Eye (tissue), 1 donor: ENCODE data around the gene HSPB1.
"Not testable (repeated sequence)": the region's sequence is repeated elsewhere in the genome, so short reads cannot be mapped to it uniquely, and the experiment has no call there.

ENCODE experiments used
- DNase-seq: peaks from one replicate; pipeline ENCODE4 v3.0.0-alpha.2; 2015

Gene HSPB1

GRCh38 chr7:76302347-76303201, at the start of gene HSPB1:
HSPB1 (plus strand) TSS chr7:76302673; CDS start chr7:76302713, 40 bp downstream.
- DNase-seq: peak; percentile 92

- no peak for DNase-seq
Measured at GRCh38 chr7:76254781-76255180, 47.7 kb upstream of the HSPB1 start.

DNA sequence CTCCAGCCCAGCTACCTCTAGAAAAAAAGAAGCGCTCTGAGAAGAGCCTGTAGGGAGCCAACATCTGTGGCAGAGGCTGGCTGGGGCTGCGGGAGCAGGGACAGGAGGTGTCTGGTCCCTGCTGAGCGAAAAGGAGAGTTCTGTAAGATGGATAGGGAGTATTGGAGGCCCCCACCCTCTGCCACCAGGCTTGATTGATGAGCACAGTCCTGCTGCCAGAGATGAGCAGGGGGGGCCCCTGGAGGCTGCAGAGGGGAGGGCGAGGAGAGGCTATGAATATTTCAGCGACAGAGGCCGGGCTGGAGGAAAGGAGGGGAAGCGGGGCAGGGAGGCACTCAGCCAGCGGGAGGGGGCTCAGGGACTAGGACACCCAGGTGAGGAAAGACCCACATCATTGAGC, 44.5 kb upstream of the HSPB1 start:
- no peak for DNase-seq

GRCh38 chr7:76259124-76260093, 43.1 kb upstream of the HSPB1 start:
- DNase-seq: peak; percentile 35

GRCh38 chr7:76260171-76260703, 42.2 kb upstream of the HSPB1 start:
- peak; percentile 75 for DNase-seq

DNA sequence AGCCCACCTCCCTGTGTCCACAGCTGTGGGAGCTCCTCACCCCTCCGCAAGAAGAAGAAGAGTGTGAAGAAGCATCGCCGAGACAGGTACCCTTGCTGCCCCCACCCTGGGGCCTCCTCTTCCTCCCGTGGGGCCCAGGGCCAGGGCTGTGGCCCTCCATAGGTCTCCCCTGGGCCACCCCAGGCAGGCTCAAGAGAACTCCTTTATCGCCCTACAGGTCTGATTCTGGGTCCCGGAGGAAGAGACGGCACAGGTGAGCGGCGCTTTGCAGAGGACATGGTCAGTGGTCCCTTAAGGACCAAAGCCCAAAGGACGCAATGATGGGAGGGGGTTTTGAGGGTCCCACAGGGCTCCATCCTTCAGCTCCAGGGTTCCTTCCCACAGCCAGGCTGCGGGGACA, 41.1 kb upstream of the HSPB1 start:
- no peak for DNase-seq

- no peak for DNase-seq
Measured at GRCh38 chr7:76261931-76262330, 40.5 kb upstream of the HSPB1 start.

DNA sequence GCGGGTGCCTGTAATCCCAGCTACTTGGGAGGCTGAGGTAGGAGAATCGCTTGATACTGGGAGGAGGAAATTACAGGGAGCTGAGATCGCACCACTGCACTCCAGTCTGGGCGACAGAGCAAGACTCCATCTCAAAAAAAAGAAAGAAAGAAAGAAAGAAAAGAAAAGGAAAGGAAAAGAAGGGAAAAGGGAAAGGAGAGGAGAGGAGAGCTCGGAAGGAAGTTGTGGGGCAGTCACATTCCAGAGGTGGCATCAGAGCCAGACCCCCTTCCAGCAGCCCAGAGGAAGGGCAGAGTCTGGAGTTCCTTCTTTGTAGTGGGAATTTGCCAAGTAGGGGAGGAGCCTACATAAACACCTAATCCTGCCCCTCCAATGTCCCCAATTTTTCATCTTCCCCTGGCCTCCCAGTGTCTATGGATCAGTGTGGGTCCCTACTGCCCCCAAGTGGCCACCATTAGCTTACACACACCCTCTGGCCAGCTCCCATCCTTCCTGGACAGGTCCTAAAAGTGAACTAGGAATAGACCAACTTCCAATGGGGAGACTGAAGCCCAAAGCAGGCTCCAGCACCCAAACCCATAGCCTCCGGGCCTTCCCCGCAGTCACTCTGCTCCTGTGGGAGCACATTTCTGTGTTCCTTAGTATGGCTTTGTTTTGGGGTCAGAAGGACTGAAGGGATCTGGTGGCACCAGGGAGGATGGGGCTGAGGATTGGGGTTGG, 39.6 kb upstream of the HSPB1 start:
- peak; percentile 82 for DNase-seq

- DNase-seq: no peak
Measured at GRCh38 chr7:76265299-76265698, 37.2 kb upstream of the HSPB1 start.

DNA sequence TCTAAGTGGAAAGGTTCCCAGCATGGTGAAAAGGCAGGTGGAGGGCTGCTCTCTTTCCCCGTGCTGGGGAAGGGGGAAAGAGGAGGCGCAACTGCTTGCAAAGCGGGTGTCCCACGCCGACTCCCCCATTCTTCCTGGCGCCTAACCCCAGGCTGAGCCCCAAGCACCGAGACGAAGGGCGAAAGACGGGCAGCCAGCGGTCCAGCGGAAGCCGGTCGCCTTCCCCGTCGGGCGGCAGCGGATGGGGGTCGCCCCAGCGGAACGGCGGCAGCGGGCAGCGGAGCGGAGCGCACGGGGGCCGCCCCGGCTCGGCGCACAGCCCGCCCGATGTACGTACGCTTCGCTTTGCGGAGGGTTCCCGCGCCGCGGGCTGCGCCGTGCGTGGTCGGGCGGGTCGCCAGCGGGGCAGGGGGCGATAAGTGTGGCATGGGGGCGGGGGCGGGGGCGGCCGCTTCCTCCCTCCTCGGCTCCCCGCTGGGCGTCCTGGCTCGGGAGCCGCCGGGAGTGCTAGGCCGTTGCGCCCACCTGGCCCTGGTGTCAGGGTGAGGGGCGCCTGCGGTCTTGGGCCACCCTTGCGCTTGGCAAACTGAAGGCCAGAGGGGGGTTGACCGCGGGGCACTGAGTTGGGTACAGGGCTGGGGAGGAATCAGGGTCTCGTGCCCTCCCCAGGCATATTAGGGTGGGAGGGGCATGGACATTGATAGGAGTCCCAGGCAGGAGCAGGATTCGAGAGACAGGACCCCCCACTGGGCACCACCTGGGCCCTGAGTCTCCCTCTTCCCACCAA, 35.2 kb upstream of the HSPB1 start:
- peak; percentile 40 for DNase-seq

DNA sequence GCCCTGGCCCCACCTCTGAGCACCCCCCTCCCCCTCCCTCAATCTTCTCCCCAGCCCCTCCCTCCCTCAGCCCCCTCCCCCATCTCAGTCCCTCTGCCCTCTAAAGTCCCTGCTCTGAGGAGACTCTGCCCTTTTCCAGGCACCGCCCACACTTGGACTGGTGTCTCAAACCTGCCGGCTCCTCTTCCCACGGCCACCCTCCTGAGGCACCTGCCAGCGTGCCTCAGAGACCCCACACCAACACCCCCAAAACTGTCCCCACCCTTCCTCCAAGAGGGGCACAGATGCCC, 34.6 kb upstream of the HSPB1 start:
- DNase-seq: no peak

DNA sequence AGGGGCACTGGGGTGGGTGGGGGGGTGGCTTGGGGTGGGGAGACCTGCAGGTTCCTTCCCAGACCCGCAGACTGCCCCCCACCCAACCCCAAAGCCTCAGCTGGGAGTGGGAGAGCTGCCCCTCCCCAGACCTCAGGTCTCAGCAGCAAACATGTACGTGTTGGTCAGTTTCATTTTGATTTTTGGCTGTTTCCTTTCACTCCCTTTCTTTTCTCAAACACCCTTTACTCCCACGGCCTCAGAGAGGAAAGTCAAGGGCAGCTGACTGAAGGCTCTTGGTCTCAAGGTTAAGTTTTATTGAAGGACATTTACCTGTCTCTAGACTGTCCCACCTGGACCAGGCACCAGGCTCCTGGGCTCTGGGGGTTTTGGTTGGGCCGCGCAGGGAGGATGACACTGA, 34.1 kb upstream of the HSPB1 start:
- no peak for DNase-seq

DNA sequence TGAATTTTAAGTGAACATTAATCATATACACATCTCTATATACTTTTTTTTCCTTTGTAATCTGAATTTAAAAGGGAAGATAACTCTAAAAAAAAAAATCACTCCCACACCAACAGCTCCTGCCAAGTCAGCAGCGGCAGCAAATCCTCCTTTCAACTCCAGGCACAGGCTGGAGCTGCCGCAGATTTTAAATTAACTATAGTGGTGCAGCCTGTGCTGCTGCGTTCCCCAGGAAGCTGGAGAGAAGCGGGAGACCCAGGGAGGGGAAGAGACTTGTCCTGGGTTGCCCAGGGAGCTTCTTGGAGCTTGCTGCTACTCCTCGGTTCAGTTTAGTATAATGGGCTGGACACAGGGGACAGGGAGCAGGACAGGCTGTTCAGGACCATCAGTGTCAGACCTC, 32.6 kb upstream of the HSPB1 start:
- no peak for DNase-seq

GRCh38 chr7:76271384-76271783, 31.1 kb upstream of the HSPB1 start:
- not testable (repeated sequence) for DNase-seq

DNA sequence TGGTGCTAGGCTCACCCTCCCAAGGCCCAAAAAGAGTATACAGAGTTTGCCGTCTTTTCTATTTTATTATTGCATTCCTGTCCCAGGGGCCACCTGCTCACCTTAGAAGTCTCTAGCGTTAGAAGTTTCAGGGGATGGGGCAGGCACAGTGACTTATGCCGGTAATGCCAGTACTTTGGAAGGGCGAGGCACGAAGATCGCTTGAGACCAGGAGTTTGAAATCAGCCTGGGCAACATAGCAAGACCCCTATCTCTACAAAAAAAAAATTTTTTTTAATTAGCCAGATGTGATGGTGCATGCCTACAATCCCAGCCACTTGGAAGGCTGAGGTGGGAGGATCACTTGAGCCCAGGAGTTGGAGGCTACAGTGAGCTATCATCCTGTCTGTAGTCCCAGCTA, 30.3 kb upstream of the HSPB1 start:
- DNase-seq: no peak

DNA sequence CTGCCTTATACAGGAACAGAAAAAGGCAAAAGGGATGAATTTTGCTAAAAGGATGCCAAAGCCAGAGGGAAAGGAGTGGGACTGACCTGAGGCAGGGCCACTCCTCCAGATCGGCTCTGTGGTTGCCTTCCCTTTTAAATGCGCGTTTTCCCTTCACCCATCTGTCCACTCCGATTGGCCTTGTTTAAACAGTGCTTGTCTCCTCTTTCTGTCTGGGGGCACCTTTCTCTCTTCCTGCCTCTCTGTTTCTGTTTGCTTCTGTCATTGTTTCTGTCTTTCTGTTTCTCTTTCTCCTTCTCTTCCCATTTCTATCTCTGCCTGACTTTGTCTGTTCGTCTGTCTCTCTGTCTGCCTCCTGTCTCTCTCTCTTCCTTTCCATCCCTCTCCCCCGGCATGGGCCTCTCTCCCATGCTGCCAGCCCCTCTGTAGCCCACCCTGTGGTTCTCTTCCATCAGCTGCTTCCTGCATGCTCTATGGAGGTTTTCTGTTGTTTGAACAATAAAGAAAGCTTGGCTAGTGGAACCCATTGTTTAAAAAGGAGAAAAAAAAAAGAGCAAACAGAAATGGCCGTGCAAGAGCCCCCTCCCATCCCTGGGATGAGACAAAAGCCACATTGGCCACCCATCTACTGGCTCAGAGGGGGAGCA, 29.5 kb upstream of the HSPB1 start:
- no peak for DNase-seq

DNA sequence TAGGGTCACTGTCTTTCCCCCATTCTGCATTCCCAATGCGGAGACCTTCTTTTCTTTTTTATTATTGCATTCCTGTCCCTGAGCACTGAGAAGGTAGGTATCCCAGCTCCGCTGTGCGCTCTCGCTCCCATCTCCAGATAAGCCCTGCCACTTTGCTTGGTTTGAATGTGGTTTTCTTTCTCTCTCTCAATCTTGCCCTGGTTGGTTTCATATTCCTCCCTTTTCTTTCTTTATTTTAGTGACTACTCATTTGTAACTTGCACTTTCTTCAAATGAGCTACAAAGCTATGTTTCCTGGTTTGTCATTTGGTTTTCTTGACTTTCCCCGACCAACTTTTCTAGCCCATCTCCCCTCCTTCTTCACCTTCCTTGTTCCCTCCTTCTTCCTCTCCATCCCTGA, 29.0 kb upstream of the HSPB1 start:
- no peak for DNase-seq

DNA sequence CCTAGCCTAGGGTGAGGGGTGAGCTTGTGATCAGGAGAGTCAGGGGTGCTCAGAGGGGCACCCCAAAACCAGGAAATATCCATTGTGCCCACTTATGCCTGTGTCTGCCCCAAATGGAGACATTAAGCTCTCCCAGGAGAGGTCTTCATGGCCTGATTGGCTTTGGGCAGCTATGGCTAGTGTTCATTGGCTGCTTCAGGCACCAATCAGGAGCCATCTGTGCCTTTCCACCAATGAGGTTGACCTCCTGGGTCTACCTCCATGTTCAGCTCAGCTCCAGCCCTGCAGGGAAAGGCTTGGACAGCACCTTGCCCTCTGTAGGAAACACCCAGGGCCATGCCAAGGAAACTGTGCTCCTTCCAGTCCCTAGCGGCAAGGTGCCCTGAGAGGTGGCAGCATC, 23.9 kb upstream of the HSPB1 start:
- no peak for DNase-seq

GRCh38 chr7:76280408-76280807, 22.1 kb upstream of the HSPB1 start:
- peak; percentile 35 for DNase-seq

- peak; percentile 43 for DNase-seq
Measured at GRCh38 chr7:76281006-76281705, 21.3 kb upstream of the HSPB1 start.
